Measurements from ENCODE around the gene MICU2. TPM values are rescaled to one million over a fixed set of nuclear protein-coding genes. Genes with fewer than 3 reads are reported as not detected.
"Not testable (repeated sequence)": the region's sequence is repeated elsewhere in the genome, so short reads cannot be mapped to it uniquely, and the experiment has no call there.

The MICU2 gene
- total and polyA plus RNA-seq, 10 of the 15 experiments (the other 5 are each of a cell fraction or from before 2014, with no cell fraction given), result 17.7 to 56.6 (median 43.8) TPM

GRCh38 chr13:21589510-21589909 lies 14.5 kb downstream of the MICU2 start:
- H2AFZ ChIP-seq (ENCODE audit: control insufficient read depth, low read depth, low read length); H3K36me3 ChIP-seq (ENCODE audit: control insufficient read depth in 2 of 2, insufficient read depth in 2 of 2, low read length in 1 of 2); FAIRE-seq; H3K9ac ChIP-seq (ENCODE audit: control insufficient read depth, insufficient read depth, low read length); H3K4me3 ChIP-seq; ATAC-seq; H3K4me2 ChIP-seq (ENCODE audit: control insufficient read depth, insufficient read depth); DNase-seq (ENCODE audit: low read depth, low spot score); intact Hi-C loops (cut with micrococcal nuclease; ENCODE audit: unreplicated experiment); H3K79me2 ChIP-seq (ENCODE audit: control insufficient read depth, insufficient read depth, low read length); H3K4me1 ChIP-seq (ENCODE audit: control insufficient read depth, insufficient read depth, low read length); H4K20me1 ChIP-seq (ENCODE audit: control insufficient read depth, insufficient read depth); in situ Hi-C loops (cut with MboI); H3K27me3 ChIP-seq (replicated peaks in 1 of 2; ENCODE audit: control insufficient read depth in 2 of 2, insufficient read depth in 2 of 2, low read length in 1 of 2); POLR2A ChIA-PET; H3K27ac ChIP-seq (ENCODE audit: control insufficient read depth, insufficient read depth); H3K9me3 ChIP-seq (replicated peaks; ENCODE audit: control insufficient read depth, insufficient read depth, low read length); RAD21 ChIA-PET (ENCODE audit: unreplicated experiment): not testable (repeated sequence)
- CTCF ChIA-PET, result interaction anchor here (1.3 kb wide), 1 partner anchor 9 kb away, joined by 3 read pairs; no protein-coding TSS in a partner anchor
- 41% methylated on average over 6 of the region's 6 CpGs for WGBS (ENCODE audit: insufficient coverage, insufficient replicate concordance, low lambda C conversion rate, missing lambda C conversion rate)
- TSS peak; percentile 14 for BruUV-seq (replicated peaks)
- SMC1A ChIA-PET (ENCODE audit: uncharacterized antibody, unreplicated experiment), result interaction anchor here (0.9 to 1.4 kb wide), 2 partner anchors 19 to 421 kb away, joined by 3 read pairs; no protein-coding TSS in a partner anchor

- DNase-seq (ENCODE audit: low read depth, low spot score); H3K79me2 ChIP-seq (ENCODE audit: control insufficient read depth, insufficient read depth, low read length); POLR2A ChIA-PET; H3K27me3 ChIP-seq (replicated peaks in 1 of 2; ENCODE audit: control insufficient read depth in 2 of 2, insufficient read depth in 2 of 2, low read length in 1 of 2); H3K4me3 ChIP-seq; H3K27ac ChIP-seq (ENCODE audit: control insufficient read depth, insufficient read depth); ATAC-seq; H3K4me1 ChIP-seq (ENCODE audit: control insufficient read depth, insufficient read depth, low read length); H3K9me3 ChIP-seq (replicated peaks; ENCODE audit: control insufficient read depth, insufficient read depth, low read length); H3K4me2 ChIP-seq (ENCODE audit: control insufficient read depth, insufficient read depth); FAIRE-seq; in situ Hi-C loops (cut with MboI); BruUV-seq (replicated peaks); RAD21 ChIA-PET (ENCODE audit: unreplicated experiment); H3K36me3 ChIP-seq (ENCODE audit: control insufficient read depth in 2 of 2, insufficient read depth in 2 of 2, low read length in 1 of 2); H4K20me1 ChIP-seq (ENCODE audit: control insufficient read depth, insufficient read depth); H2AFZ ChIP-seq (ENCODE audit: control insufficient read depth, low read depth, low read length); H3K9ac ChIP-seq (ENCODE audit: control insufficient read depth, insufficient read depth, low read length); intact Hi-C loops (cut with micrococcal nuclease; ENCODE audit: unreplicated experiment): not testable (repeated sequence)
- CTCF ChIA-PET, result interaction anchor here (1.3 kb wide), 1 partner anchor 8 kb away, joined by 3 read pairs; no protein-coding TSS in a partner anchor
- SMC1A ChIA-PET (ENCODE audit: uncharacterized antibody, unreplicated experiment), result interaction anchor here (1.5 kb wide), 1 partner anchor 26 kb away, joined by 3 read pairs; no protein-coding TSS in a partner anchor
- 89% methylated on average over 5 of the region's 5 CpGs for WGBS (ENCODE audit: insufficient coverage, insufficient replicate concordance, low lambda C conversion rate, missing lambda C conversion rate)
These were observed 15.6 kb downstream of the MICU2 start for GRCh38 chr13:21588411-21588810.

Data from GM12878 (cell line).